ENCODE measurements around the gene MUS81. TPM values are rescaled to one million over a fixed set of nuclear protein-coding genes. Genes with fewer than 3 reads are reported as not detected.

MUS81 gene
- total and polyA plus RNA-seq, 9 of the 15 experiments (the other 6 are each of a cell fraction or from before 2014, with no cell fraction given): 13.4 to 118 (median 53.7) TPM

- ChIA-PET CTCF (ENCODE audit: low intra/inter-chr PET ratio) (no interaction called here), POLR2A (interaction anchor here (0.6 to 8.2 kb wide), 10 partner anchors 8 to 160 kb away, joined by 3 to 151 read pairs (median 4); partner anchors contain the start of genes CCDC85B, CFL1, CTSW and FIBP)
- no peak for DNase-seq (ENCODE audit: extremely low read depth in 1 of 4, low spot score in 3 of 4)
- Histone ChIP-seq H3K9me3 (replicated peaks; ENCODE audit: control insufficient read depth, insufficient read depth, low read depth, low read length) (no peaks in the 10 kb centered on the region), H2AFZ (ENCODE audit: low read depth, low read length) (0 out of 2 replicates have a peak overlapping the region, but pooled peaks have one; percentile 24), H3K27me3 (ENCODE audit: control insufficient read depth in 2 of 2, insufficient read depth in 2 of 2, low read length in 2 of 2) (no peaks in the 10 kb centered on the region), H3K9ac (ENCODE audit: insufficient read depth in 1 of 2, low read depth in 2 of 2, low read length in 2 of 2) (peak overlapping the region in 1 of 2 experiments; percentile 81; a peak in 2 of 4 replicates), H3K9me1 (ENCODE audit: control insufficient read depth, insufficient read depth, low read length) (no peaks in the 10 kb centered on the region), H3K27ac (ENCODE audit: extremely low read depth, low read depth, low read length) (no peak overlapping the region; the same call in 2 of the 3 replicates), H4K20me1 (replicated peaks; ENCODE audit: control insufficient read depth, insufficient read depth, low read length) (no peaks in the 10 kb centered on the region), H3K4me2 (ENCODE audit: insufficient read depth, low read length) (no peak overlapping the region), H3K36me3 (ENCODE audit: control insufficient read depth, insufficient read depth, low read length) (peaks cover 22% of the 10 kb centered on the region; the same call in 2 of the 3 replicates), H3K4me3 (no peak overlapping the region), H3K4me1 (replicated peaks in 1 of 2; ENCODE audit: control insufficient read depth in 2 of 2, insufficient read depth in 2 of 2, low read length in 2 of 2) (peaks cover 23 to 62% of the 10 kb centered on the region in 2 experiments), H3K79me2 (ENCODE audit: control insufficient read depth, insufficient read depth, low read length) (no peaks in the 10 kb centered on the region)
- FAIRE-seq: no peak
- intact Hi-C loops (cut with micrococcal nuclease): no loop called here
- BruUV-seq (replicated peaks): no TSS peak
- in situ Hi-C loops (cut with MboI): no loop called here
- 62% methylated on average over 21 of the region's 24 CpGs for WGBS (ENCODE audit: insufficient coverage, low coverage, missing lambda C conversion rate)
- ATAC-seq: no peak
- TF ChIP-seq PHF20 (IDR thresholded peaks at IDR 0.05; ENCODE audit: partially characterized antibody) (no peak), HMG20B (CRISPR knock-in tag; IDR thresholded peaks at IDR 0.05) (no peak), PTRF (tag; IDR thresholded peaks at IDR 0.05) (no peak), TAF9B (IDR thresholded peaks at IDR 0.05; ENCODE audit: partially characterized antibody) (no peak), OTX1 (CRISPR knock-in tag; IDR thresholded peaks at IDR 0.05) (no peak), ZSCAN32 (CRISPR knock-in tag; IDR thresholded peaks at IDR 0.05) (no peak), MTA2 (IDR thresholded peaks at IDR 0.05; ENCODE audit: low read depth) (no peak), NELFE (IDR thresholded peaks at IDR 0.05; ENCODE audit: insufficient read depth, insufficient read length) (no peak), RBM22 (IDR thresholded peaks at IDR 0.05; ENCODE audit: low read depth, low read length, poor library complexity, severe bottlenecking) (peak; percentile 87), GABPB2 (CRISPR knock-in tag; conservative IDR thresholded peaks at IDR 0.05) (no peak), MITF (IDR thresholded peaks at IDR 0.05) (no peak)
Observed at GRCh38 chr11:65870706-65871681, 10.8 kb downstream of the MUS81 start.
